Breast epithelium (tissue), 3 donors: ENCODE results near the gene EGLN1.
"Not testable (repeated sequence)": the region's sequence is repeated elsewhere in the genome, so short reads cannot be mapped to it uniquely, and the experiment has no call there.

Source experiments
- POLR2A ChIP-seq: fragments of 450-650 bp; IDR thresholded peaks from one replicate; pipeline ENCODE4 v1.6.1; 2016; ENCODE audit warnings: antibody characterized with exemption, mild to moderate bottlenecking, moderate library complexity
- TF ChIP-seq, protein P1 (sequence below), 3 donors: fragments of 450-650 bp; IDR thresholded peaks; one replicate each; pipeline ENCODE4 v1.5.1; 2016 to 2017; ENCODE audit warnings: antibody characterized with exemption in 3 of 3, mild to moderate bottlenecking in 3 of 3, moderate library complexity in 3 of 3

DNA sequence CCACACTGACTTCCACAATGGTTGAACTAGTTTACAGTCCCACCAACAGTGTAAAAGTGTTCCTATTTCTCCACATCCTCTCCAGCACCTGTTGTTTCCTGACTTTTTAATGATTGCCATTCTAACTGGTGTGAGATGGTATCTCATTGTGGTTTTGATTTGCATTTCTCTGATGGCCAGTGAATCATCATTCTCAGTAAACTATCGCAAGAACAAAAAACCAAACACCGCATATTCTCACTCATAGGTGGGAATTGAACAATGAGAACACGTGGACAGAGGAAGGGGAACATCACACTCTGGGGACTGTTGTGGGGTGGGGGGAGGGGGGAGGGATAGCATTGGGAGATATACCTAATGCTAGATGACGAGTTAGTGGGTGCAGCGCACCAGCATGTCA is 49.4 kb upstream of the EGLN1 start:
- TF ChIP-seq, protein P1, sequence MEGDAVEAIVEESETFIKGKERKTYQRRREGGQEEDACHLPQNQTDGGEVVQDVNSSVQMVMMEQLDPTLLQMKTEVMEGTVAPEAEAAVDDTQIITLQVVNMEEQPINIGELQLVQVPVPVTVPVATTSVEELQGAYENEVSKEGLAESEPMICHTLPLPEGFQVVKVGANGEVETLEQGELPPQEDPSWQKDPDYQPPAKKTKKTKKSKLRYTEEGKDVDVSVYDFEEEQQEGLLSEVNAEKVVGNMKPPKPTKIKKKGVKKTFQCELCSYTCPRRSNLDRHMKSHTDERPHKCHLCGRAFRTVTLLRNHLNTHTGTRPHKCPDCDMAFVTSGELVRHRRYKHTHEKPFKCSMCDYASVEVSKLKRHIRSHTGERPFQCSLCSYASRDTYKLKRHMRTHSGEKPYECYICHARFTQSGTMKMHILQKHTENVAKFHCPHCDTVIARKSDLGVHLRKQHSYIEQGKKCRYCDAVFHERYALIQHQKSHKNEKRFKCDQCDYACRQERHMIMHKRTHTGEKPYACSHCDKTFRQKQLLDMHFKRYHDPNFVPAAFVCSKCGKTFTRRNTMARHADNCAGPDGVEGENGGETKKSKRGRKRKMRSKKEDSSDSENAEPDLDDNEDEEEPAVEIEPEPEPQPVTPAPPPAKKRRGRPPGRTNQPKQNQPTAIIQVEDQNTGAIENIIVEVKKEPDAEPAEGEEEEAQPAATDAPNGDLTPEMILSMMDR (IDR thresholded peaks at IDR 0.05) = not testable (repeated sequence)
- not testable (repeated sequence) for TF ChIP-seq POLR2A
